Superior temporal gyrus (tissue), 1 donor: ENCODE data around the gene SUMO3.

Experiments used
- DNase-seq: peaks from one replicate; pipeline ENCODE4 v3.0.0-alpha.2; 2016; ENCODE audit errors: extremely low spot score

Gene SUMO3

DNA sequence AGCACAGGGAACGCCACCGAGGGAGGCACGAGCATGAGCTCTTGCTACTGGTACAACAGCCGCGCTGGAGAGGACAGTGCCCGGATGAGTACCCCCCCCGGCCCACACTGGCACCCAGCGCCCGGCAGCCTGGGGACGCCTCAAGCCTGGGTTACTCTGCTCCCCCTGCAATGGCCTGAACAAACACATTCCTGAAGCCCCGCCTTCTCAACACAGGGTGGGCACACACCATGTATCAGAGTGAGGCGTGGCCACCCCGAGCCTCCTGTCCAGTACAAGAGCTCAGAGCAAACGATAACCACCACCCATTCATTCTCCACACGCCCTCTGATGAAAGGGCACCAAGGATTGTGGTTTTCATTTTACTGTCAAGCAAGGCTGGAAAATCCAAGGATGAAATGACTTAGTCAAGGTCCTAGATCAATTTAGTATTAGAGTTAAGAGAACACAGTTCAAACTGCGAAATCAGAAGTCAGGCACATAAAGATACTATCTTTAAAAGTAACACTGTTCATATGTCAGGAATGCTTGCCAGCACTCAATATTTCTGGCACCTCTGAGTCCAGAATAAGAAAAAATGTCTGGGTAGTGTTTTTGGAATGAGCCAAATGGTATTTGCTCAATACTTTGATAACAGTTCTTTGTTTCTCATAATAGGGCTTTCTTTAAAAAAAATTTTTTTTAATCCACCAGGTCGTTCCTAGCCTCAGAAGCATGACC lies 38.3 kb downstream of the SUMO3 start:
- no peak for DNase-seq

DNA sequence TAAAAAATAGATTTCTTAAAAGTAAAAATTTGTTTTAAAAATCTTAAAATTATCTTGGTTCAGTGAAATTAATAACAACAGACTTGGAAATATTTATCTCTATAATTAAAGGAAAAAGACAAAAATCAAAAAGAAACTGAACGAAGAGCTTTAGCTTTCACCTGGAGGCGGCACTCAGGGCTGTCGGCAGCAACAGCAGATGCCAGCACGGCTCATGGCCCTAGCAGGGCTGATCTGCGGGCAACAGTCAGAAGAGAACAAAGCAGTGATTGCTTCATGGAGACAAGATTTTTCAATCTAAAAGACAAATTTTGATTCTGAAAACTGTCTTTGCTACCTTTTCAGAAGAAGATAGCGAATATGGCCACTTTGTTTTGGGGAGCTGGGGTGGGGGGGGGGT lies 38.9 kb downstream of the SUMO3 start:
- no peak for DNase-seq

DNA sequence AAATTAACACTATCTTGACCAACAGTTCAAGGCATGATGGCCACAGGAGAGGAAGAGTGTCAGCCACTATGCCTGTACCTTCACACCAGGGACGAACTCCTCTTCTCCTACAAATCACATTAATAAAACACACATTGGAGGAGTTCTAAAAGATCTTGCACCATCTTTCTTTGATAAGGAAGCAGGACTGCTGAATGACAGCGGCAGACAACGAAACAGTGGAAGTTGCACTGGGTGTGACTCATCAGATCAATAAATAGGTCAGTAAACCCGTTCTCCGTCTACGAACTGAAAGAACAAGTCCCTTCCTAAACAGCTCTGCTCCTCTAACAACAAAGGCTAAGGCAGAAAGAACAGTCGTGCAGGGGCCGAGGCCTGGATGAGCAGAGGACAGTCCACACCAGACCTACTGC lies 39.4 kb downstream of the SUMO3 start:
- no peak for DNase-seq

DNA sequence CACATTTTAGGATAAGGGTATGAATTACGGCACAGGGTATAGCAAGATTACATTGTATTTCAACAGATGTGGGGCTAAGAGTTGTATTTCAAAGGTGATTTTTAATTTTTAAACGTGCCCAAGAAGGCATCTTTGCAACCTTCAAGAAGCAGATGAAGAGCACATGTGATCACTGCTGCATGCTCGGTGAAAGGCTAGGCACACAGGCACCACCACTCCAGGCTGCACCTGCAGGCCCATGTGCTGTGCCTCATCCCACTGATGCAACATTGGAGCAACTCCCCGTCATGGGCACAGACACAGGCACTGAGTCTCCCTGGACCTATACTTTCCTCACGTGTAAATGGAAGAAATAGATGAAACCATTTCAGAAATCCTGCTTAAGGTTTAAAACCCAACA lies 39.8 kb downstream of the SUMO3 start:
- no peak for DNase-seq

DNA sequence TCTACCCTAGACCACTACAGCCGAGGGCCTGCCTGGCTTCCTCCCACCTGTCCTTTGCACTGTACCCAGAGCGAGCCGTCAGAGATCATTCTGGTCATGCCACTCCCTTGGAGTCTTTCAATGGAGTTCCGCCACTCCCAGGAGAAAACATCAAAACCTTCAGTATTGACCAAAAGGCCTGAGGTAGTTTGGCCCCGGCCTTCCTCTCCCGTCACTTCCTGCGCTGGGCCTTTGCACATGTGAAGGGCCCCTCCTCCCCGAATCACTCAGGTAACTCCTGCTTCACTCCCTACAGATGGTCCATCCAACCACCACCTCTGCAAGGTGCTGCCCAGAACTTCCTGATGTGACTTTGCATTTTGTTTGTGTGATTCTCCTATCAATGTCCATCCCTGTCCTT lies 42.9 kb downstream of the SUMO3 start:
- no peak for DNase-seq

GRCh38 chr21:44773291-44773932 lies 44.5 kb downstream of the SUMO3 start:
- DNase-seq: no peak

DNA sequence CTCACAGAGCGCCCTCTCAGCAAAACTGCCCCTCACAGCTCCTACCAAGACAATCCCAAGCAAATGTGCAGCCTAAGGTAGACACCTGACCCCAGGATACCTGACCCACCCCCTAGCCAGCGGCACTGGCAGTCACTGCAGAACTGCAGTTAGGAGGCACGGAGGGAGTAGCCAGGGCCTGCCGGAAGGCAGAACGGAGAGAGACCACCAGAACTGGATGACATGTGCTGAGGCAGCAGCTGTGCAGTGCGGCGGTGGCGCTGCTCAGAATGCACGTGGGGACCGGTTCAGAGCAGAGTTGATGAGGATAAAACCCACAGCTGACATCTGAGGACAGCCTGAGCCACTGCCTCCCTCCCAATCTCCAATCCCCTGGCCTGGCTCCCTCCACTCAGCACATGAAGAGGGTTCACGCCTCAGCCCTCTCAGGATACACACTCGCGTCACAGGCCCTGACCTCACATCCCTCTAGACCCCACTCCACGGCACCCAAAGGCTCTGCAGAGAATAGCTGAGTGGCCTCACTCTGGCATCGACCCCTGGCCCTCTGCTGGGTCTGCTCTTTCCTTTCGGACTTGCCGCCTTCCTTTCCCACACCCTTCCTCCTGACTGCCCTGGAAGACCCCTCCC lies 45.9 kb downstream of the SUMO3 start:
- DNase-seq: no peak

DNA sequence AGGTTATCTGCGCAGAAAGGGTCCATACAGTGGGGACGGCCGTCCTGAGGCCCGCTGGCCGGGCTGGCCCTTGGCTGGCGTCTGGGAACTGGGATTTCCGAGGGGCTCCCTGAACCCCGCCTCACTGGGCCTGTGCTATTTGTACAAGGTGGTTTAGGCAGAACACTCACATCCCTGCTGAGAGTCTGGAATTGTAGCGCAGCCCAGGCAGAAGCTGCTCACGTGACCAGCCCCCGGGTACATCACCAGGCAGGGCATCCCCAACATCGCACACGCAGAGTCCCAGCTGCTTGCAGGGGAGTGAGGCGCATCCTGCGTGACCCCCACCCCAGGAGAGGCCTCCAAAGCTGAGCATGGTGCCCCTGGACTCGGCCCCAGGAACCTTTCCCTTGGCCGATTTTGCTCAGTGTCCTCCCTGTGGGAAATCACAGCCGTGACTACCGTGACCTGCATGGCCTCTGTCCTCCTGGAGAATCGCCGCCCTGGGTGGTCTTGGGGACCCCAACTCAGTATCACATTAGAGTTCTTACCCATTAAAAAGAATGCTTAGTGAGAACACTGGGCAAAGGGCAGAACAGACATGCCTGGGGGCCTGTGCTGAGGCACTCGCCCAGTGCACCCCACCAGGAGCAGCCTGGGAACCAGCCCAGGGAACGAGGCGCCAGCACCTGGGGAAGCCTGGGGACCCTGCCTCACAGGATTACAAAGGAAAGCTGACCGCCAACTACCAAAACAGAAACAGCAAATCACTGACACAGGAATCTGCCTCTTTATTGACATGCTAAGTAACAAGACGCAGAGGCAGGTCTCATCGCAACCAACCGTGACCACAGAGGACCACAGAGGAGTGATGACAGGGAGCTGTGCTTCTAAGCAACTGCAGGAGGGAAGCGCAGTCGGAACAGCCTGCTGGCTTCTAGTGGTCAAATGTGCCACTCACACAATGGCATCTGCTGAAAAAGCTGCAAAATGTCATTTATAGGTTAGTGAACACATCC lies 49.7 kb downstream of the SUMO3 start:
- no peak for DNase-seq

DNA sequence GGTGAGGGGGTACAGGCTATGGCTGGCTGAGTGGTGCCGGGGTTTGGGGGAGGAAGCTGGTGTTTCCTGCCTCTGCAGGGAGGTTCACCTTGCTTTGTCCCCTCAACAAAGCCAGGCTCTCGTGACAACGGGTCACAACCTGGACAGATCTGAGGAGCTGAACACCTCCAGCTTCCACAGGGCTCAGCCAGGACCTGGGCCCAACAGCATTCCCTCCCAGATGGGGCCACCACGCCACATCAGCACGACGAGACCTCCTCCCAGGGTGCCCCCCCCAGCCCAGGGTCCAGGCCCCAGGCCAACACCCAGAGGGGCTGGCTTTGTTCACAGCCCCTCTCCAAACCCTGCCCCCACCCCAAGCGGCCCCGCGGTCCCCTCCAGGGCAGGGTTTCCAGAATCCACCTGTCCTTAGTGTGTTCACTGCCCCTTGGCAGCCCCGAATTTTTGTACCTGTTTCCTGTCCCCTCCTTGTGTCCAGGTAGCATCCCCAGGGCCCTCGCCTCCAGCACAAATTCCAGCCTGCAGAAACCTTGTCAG lies 51.0 kb downstream of the SUMO3 start:
- no peak for DNase-seq

GRCh38 chr21:44766014-44766817 lies 51.6 kb downstream of the SUMO3 start:
- no peak for DNase-seq

DNA sequence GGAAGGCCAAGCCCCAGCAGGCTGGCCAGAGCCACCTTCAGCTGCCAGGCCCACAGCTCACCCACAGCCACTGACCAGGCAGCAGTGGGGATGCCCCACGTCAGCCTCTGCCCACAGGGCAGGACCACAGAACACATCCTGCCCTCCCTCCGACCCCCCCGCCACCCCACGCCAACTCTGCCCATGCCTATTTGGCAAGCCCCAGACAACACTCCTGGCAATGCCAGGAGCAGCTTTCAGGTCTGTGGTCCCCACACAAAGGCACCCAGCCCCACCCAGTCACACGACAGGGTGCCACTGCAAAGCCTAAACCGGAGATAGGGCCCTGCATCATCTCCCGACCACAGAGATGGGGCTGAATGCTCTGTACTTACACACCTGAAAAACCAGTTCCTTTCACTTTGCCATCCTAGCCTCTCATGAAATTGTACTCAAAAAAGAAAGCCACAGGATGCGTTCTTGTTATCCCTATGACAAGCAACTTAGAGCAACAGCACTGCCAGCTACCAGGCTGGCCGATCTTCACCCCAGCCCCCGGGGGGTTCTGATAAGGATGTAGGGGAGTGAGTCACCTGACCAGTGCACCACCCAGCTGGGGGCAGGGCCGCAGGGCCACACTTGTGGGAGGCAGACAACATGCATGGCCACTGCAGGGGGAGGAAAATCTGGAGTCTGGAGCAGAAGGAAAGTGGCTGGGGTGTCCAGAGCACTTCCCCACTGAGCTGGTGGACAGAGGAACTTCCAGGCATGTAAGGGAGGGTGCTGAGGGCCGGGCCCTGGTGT lies 52.4 kb downstream of the SUMO3 start:
- no peak for DNase-seq

DNA sequence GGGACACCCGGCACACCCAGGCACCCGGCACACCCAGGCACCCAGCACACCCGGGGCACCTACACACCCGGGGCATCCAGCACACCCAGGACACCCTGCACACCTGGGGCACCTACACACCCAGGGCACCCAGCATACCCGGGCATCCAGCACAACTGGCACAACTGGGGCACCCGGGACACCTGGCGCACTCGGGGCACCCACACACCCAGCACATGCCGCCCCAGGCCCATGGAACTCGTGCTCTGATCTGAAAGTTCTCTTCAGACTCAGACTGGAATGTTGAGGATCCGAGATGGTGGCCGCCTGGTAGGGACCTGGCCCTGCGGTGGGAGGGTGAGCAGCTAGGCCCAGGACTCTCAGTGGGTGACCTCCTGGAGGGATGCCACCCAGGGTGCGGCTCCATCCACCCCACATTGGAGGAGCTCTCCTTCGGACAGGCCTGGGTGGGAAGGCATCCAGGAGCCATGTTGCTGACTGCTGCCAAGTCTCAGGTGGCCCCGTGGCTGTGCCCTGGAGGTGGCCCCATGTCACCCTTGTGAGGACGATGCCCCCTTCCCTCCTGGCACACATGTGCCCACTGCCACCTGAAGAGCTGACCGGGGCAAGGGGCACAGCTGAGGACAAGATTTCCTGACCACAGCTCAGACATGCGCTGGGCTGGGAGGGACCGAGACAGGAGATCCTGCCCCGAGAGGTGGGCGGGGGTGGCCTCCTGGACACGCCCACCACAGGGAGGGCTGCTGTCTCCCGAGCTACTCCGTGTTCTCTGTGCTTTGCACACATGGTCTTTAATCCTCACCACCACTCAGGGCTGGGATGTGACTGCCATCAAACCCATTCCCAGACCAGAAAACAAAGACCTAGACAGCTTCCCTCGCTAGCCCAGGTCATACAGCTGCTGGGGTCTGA lies 53.3 kb downstream of the SUMO3 start:
- no peak for DNase-seq

GRCh38 chr21:44763451-44764318 lies 54.2 kb downstream of the SUMO3 start:
- no peak for DNase-seq

DNA sequence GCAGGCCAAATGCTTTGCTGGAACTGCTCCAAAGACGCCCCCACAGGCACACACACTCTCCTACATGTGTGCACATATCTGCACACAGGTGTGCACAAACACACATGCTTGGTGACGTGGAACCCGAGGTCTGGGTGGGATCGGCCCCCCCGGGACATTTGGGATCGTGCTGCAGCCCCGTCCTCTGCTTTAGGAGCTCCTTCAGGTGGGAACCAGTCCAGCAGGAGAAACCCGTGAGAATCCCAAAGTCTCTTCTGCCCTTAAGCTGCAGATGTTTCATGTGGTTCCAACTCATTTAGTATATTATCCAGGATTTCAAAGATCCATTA lies 54.8 kb downstream of the SUMO3 start:
- no peak for DNase-seq

DNA sequence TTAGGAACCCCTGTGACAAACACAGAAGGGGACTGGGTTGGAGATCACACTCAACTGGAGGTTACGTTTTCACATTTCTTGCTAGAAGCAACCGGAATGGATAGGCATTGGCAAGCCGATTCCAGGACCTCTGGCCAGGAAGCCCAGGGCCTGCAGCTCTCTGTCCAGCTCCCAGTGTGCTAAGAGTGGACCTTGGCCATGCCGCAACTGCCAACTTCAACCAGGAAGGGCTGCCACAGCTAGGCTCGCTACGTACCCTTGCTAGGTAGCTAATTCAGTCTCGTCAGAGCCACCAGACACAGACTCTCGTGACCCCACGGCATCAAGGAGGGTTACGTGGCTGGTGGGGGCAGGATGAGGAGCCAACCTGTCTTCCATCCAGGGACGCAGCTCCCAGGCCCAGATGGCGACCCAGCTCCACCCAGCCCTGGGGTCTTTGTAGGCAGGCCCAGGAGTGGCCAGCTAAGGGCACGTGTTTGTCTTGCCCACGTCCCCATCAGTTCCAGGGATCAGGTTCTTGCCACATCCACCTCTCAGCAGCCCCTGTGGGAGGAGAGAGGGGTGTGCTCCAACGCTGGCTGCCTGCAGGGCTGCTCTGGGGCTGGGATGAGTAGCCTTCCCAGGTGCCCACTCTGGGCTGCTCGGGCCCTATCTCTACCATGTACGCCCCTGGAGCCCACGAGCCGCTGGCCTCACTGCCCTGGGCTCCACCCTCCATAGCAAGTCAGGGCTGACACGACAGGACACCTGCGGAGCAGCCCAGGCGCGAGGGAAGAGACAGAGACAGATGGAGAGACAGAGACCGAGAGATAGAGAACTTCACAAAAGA lies 55.4 kb downstream of the SUMO3 start:
- no peak for DNase-seq

GRCh38 chr21:44761747-44762208 lies 56.1 kb downstream of the SUMO3 start:
- DNase-seq: no peak
